ENCODE measurements around the gene GJD4.

GRCh38 chr10:35637462-35637861 is 32.3 kb downstream of the GJD4 start:
- no peak for TF ChIP-seq CTCF (conservative IDR thresholded peaks at IDR 0.05; ENCODE audit: low read depth, low read length)
- no peak for TF ChIP-seq EZH2 (IDR thresholded peaks at IDR 0.05; ENCODE audit: borderline replicate concordance, low read depth, low read length, poor library complexity, severe bottlenecking)
